GM21381 (cell line): Measurements from ENCODE around the gene SMYD4.
"Not testable (repeated sequence)": the region's sequence is repeated elsewhere in the genome, so short reads cannot be mapped to it uniquely, and the experiment has no call there.

Experiments used
- ATAC-seq: cut with Tn5 transposase; IDR thresholded peaks from one replicate; pipeline ENCODE4 v1.9.1; 2021; ENCODE audit warnings: mild to moderate bottlenecking, moderate library complexity; ENCODE audit not compliant: unreplicated experiment

SMYD4 gene, protein sequence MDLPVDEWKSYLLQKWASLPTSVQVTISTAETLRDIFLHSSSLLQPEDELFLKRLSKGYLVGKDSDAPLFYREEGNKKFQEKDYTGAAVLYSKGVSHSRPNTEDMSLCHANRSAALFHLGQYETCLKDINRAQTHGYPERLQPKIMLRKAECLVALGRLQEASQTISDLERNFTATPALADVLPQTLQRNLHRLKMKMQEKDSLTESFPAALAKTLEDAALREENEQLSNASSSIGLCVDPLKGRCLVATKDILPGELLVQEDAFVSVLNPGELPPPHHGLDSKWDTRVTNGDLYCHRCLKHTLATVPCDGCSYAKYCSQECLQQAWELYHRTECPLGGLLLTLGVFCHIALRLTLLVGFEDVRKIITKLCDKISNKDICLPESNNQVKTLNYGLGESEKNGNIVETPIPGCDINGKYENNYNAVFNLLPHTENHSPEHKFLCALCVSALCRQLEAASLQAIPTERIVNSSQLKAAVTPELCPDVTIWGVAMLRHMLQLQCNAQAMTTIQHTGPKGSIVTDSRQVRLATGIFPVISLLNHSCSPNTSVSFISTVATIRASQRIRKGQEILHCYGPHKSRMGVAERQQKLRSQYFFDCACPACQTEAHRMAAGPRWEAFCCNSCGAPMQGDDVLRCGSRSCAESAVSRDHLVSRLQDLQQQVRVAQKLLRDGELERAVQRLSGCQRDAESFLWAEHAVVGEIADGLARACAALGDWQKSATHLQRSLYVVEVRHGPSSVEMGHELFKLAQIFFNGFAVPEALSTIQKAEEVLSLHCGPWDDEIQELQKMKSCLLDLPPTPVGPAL

GRCh38 chr17:1829592-1830257, at the start of gene SMYD4, which contains the start of gene RPA1:
Gene SMYD4, minus strand, starts transcription at chr17:1829902. Its CDS starts 1,908 bp downstream, at chr17:1827994.
Gene RPA1, plus strand, starts transcription at chr17:1830005. Its CDS starts 89 bp downstream, at chr17:1830094.
- ATAC-seq = peak; percentile 85

DNA sequence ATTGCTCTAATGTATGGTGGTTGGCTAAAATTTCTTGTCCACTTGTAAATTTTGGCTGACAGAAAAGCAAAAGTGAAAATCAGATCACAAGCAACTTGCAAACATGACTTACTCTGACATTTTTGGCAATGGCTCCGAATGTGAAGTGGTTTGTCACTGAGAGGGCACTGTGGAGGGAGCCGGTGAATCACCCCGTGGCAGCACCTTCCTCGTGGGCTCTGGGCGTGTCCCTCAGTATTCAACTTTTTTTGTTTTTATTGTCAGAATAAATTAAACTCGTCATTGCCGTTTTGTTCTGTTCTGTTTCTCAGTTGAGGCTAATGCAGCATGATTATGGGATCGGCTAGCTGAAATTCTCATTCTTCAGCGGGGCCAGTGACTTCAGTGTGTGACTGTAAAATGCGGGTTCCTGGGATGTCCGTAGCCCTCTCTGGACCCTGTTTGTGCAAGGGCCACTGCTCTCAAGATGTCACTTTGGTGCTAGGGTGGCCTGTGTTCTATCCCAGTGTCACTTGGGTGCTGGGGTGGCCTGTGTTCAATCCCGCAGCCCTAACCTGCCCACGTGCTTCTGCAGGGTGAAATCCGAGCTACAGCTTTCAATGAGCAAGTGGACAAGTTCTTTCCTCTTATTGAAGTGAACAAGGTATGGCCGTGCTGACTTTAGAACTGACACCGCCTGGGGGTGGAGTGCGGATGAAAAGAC, 48.9 kb upstream of the SMYD4 start:
- ATAC-seq = no peak

DNA sequence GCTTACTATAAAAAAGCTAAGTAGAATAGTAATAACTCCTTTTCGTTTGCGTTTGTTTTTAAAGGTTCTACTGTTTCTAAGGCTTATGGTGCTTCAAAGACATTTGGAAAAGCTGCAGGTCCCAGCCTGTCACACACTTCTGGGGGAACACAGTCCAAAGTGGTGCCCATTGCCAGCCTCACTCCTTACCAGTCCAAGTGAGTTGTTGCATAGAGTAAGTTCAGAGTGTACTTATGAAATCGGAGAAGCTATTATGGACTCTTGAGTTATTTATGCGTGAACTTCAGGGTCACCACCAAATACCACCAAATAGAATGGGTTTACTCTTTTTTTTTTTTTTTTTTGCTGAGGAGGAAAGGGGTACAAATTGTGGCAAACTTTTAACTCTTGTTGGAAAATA, 45.9 kb upstream of the SMYD4 start:
- ATAC-seq = no peak

DNA sequence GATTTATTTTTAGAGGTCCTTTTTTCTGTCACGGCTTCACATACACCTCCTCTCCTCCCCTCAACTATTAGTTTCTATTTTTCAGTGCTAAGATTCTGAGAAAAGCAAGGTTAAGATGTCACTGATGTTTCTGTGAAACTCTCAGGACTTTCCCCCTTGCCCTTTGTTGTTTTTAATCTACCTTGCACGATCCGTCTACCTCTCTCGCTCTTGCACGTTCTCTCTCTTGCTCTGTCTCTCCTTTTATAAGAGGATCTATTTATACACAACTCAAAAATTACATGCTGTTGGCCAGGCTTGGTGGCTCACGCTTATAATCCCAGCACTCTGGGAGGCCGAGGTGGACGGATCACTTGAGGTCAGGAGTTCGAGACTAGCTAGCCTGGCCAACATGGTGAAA, 43.7 kb upstream of the SMYD4 start:
- no peak for ATAC-seq

- ATAC-seq = no peak
Observed at GRCh38 chr17:1872976-1873375, 43.3 kb upstream of the SMYD4 start.

- no peak for ATAC-seq
Observed at GRCh38 chr17:1872254-1872653, 42.6 kb upstream of the SMYD4 start.

- no peak for ATAC-seq
Observed at GRCh38 chr17:1871756-1872155, 42.1 kb upstream of the SMYD4 start.

- no peak for ATAC-seq
Observed at GRCh38 chr17:1870592-1870991, 40.9 kb upstream of the SMYD4 start.

GRCh38 chr17:1868090-1868489, 38.4 kb upstream of the SMYD4 start:
- ATAC-seq = no peak

DNA sequence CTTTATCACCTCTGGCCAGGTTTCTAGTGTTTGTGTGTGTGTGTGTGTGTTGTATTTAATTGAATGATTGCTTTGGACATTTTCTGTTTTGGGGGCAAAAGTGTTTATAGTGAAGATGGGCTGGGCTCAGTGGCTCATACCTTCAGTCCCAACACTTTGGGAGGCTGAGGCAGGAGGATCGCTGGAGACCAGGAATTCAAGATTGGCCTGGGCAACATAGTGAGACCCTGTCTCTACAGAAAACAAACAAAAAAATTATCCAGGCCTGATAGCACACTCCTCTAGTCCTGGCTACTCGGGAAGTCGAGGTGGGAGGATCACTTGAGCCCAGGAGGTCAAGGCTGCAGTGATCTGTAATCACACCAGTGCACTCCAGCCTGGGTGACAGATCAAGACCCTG, 37.6 kb upstream of the SMYD4 start:
- ATAC-seq = no peak

DNA sequence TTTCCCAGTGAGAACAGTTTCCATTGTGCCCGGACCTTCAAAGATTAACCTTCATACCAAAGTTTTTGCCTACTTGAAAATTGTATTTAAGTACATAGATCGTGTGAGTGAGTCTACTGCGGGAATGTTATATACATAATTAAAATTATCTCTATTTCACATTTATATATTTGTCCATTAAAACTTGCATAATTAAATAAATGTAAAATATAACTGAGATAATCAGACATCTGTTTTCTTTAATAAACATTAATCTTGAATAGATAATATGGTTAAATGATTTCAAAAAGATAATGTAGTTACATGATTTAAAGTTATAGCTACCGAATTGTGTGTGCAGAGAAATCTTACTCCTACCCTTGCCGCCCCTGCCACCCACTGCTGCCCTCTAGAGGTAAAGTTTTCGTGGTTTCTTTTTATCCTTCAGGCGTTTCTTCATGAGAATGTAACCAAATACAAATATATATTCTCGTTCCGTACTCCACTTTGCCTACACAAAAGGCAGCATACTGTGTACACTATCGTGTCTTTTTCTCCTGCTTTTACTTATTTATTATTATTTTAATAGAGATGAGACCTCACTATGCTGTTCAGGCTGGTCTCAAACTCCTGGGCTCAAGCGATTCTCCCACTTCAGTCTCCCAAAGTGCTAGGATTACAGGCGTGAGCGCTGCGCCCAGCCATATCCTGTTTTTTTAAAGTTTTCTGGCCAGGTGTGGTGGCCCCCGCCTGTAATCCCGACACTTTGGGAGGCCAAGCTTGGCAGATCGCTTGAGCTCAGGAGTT, 35.7 kb upstream of the SMYD4 start:
- ATAC-seq = no peak

GRCh38 chr17:1861391-1862010, 31.8 kb upstream of the SMYD4 start:
- ATAC-seq = no peak

GRCh38 chr17:1860978-1861377, 31.3 kb upstream of the SMYD4 start:
- no peak for ATAC-seq

- ATAC-seq = not testable (repeated sequence)
Observed at GRCh38 chr17:1856462-1856861, 26.8 kb upstream of the SMYD4 start.

GRCh38 chr17:1853698-1854097, 24.0 kb upstream of the SMYD4 start:
- no peak for ATAC-seq

- no peak for ATAC-seq
Observed at GRCh38 chr17:1852327-1852726, 22.6 kb upstream of the SMYD4 start.

GRCh38 chr17:1847191-1847590, 17.5 kb upstream of the SMYD4 start:
- ATAC-seq = no peak

DNA sequence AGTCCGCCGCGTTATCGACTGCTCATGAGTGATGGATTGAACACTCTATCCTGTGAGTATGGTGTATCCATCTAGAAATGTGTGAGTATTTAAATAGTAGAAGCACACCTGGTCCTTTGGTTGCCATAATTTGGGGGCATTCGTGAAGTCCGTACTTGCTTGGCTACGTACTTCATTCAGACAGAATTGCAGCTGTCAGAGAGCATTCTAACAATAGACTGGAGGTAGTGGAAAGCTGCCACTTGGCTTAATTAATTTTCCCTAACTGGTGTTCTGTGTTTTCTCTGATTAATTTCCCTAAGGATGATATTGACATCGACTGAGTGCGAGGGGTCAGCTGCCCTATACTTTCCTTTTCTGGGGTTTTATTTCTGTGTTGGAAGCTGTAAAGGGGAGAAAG, 14.2 kb upstream of the SMYD4 start:
- no peak for ATAC-seq

DNA sequence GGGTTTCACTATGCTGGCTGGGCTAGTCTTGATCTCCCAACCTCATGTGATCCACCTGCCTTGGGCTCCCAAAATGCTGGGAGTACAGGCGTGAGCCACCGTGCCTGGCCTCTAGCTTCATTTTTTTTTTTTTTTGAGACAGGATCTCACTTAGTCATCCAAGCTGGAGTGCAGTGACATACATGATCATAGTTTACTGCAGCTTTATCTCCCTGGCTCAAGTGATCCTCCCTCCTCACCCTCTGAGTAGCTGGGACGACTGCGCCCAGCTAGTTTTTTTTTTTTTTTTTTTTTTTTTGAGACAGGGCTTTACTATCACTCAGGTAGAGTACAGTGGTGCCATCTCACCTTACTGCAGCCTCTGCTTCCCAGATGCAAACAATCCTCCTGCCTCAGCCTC, 9.8 kb upstream of the SMYD4 start:
- ATAC-seq = no peak
